PC-3 (cell line): Measurements from ENCODE around the gene COL12A1. TPM values are rescaled to one million over a fixed set of nuclear protein-coding genes. Genes with fewer than 3 reads are reported as not detected.

Experiments
- ATAC-seq: fragments of 200-7000 bp; cut with Tn5 transposase; 2 replicates; pipeline ENCODE4 v1.9.1; 2020; ENCODE audit warnings: mild to moderate bottlenecking, moderate library complexity
- BruUV-seq: library from RNA; stranded (reverse); fragments of 400-500 nt; replicated peaks from 2 replicates; lab custom pipeline; 2021; lab: Mats Ljungman, UMichigan
- CTCF ChIA-PET: fragments of 300-600 bp; sonication (Branson Sonifier 250); formaldehyde crosslinking; loops from one replicate; lab custom pipeline; 2022; ENCODE audit warnings: antibody characterized with exemption; lab: Charles Lee
- POLR2A ChIA-PET: fragments of 300-600 bp; sonication (Branson Sonifier 250); formaldehyde crosslinking; loops from one replicate; lab custom pipeline; 2022; ENCODE audit warnings: antibody characterized with exemption; ENCODE audit not compliant: unreplicated experiment; lab: Charles Lee
- DNase-seq: peaks from one replicate; pipeline ENCODE4 v3.0.0-alpha.2; 2015
- H2AFZ ChIP-seq: fragments of 300-600 bp; sonication (generic); 2 replicates; pipeline ENCODE4 v1.6.0; 2016; ENCODE audit warnings: antibody characterized with exemption, low read length
- H3F3A ChIP-seq: fragments of 300-600 bp; sonication (generic); one replicate; pipeline ENCODE4 v1.6.0; 2017; ENCODE audit warnings: antibody characterized with exemption, low read length, control low read depth, mild to moderate bottlenecking; ENCODE audit not compliant: unreplicated experiment
- H3K27ac ChIP-seq: fragments of 300-600 bp; sonication (generic); 2 replicates; pipeline ENCODE4 v1.5.1; 2016; ENCODE audit warnings: mild to moderate bottlenecking, low read length
- H3K27me3 ChIP-seq: fragments of 300-600 bp; sonication (generic); 2 replicates; pipeline ENCODE4 v1.6.1; 2016; ENCODE audit warnings: low read length, mixed read lengths
- H3K36me3 ChIP-seq: fragments of 300-600 bp; sonication (generic); 2 replicates; pipeline ENCODE4 v1.6.1; 2016; ENCODE audit warnings: low read depth, mixed run types, low read length, mixed read lengths
- H3K4me1 ChIP-seq: fragments of 300-600 bp; sonication (generic); 2 replicates; pipeline ENCODE4 v1.5.1; 2016; ENCODE audit warnings: low read length; ENCODE audit not compliant: insufficient read depth
- H3K4me2 ChIP-seq: fragments of 300-600 bp; sonication (generic); 2 replicates; pipeline ENCODE4 v1.6.0; 2016; ENCODE audit warnings: low read length
- H3K4me3 ChIP-seq: fragments of 300-600 bp; sonication (generic); 2 replicates; pipeline ENCODE4 v1.5.1; 2016; ENCODE audit warnings: mild to moderate bottlenecking, low read length, mixed read lengths
- H3K79me2 ChIP-seq: fragments of 300-600 bp; sonication (generic); 2 replicates; pipeline ENCODE4 v1.6.1; 2017; ENCODE audit warnings: low read length, mixed read lengths
- H3K9ac ChIP-seq: fragments of 300-600 bp; sonication (generic); 2 replicates; pipeline ENCODE4 v1.6.0; 2016; ENCODE audit warnings: mild to moderate bottlenecking, low read length
- H3K9me2 ChIP-seq: fragments of 300-600 bp; sonication (generic); replicated peaks from 2 replicates; pipeline ENCODE4 v1.6.1; 2016; ENCODE audit warnings: mixed run types, low read length, mixed read lengths
- H3K9me3 ChIP-seq: fragments of 300-600 bp; sonication (generic); 2 replicates; pipeline ENCODE4 v1.6.1; 2016; ENCODE audit warnings: low read length, mixed read lengths
- H4K20me1 ChIP-seq: fragments of 300-600 bp; sonication (generic); 2 replicates; pipeline ENCODE4 v1.6.1; 2016; ENCODE audit warnings: low read length, mixed read lengths
- CTCF ChIP-seq: fragments of 300-600 bp; sonication (generic); conservative IDR thresholded peaks from 2 replicates; pipeline ENCODE4 v1.5.1; 2017; ENCODE audit warnings: antibody characterized with exemption, low read depth, mild to moderate bottlenecking, low read length
- EZH2 ChIP-seq: fragments of 300-600 bp; sonication (generic); IDR thresholded peaks from one replicate; pipeline ENCODE4 v1.6.1; 2017; ENCODE audit warnings: antibody characterized with exemption, mild to moderate bottlenecking, low read length; ENCODE audit not compliant: unreplicated experiment
- EZH2phosphoT487 ChIP-seq: fragments of 300-600 bp; sonication (generic); IDR thresholded peaks from 2 replicates; pipeline ENCODE4 v1.6.1; 2018; ENCODE audit warnings: mild to moderate bottlenecking, antibody characterized with exemption, low read length, borderline replicate concordance
- intact Hi-C: fragments of 100-400 bp; cut with micrococcal nuclease; formaldehyde crosslinking; loops from 2 replicates; pipeline ENCODE4 v1.9.0; 2023
- total RNA-seq: library from RNA; depleted of rRNA; stranded (reverse); fragments of >200 nt; gene quantifications from 2 replicates; pipeline ENCODE4 v1.2.3, GENCODE V29; 2014

Gene COL12A1
- total RNA-seq, 1 experiment from 2014 or later, result 24.2 TPM

DNA sequence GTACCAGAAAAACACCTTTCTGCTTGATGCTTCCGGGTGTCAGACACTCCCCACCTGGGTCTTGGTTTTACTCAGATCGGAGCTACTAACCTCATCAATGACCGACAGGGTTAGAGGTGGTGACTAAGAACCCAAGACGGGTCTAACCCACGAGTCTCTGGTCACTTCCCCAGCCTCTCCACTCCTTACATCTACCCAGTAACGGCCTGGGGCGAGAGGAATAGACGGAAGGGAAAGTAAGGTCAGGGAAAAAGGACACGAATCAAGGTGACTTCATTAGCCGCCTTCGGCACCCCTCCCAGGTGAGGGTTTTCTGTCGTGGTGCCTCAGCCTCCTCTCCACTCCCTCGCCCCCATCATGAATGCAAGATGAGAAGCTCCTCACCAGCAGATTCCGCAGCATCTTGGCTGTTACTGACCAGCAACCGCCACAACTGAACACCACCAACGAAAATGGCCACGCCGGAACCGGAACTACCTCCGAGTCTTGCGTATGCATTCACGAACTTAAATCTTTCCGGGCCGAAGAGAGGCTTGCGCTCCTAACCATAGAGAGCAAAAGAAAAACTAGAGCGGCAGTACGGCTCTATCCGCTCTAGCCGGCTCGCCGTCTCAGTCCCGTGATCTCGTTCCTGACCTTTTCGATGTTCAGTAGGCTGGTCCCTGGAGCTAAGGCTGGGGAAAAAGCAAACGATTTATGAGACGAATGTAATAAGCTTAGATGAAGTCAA lies 37.6 kb upstream of the COL12A1 start, which contains the start of gene COX7A2:
Gene COX7A2, minus strand, starts transcription at position 469 of the 730 bp plus-strand sequence. Its CDS starts 67 bp downstream, at position 402.
- TF ChIP-seq EZH2phosphoT487 (no peak), CTCF (no peak), EZH2 (no peak)

GRCh38 chr6:75236630-75237029 lies 30.8 kb upstream of the COL12A1 start:
- H3K27me3 ChIP-seq, result no peaks in the 10 kb centered on the region
- no peak overlapping the region for H3K4me3 ChIP-seq
- no TSS peak for BruUV-seq
- intact Hi-C loops, result no loop called here
- H3K27ac ChIP-seq, result no peak overlapping the region
- H3K9ac ChIP-seq, result no peak overlapping the region
- 0 out of 2 replicates have a peak, but pooled peaks cover 5% of the 10 kb centered on the region for H4K20me1 ChIP-seq
- ATAC-seq, result no peak
- no peaks in the 10 kb centered on the region for H3F3A ChIP-seq
- H2AFZ ChIP-seq, result no peak overlapping the region
- H3K36me3 ChIP-seq, result peaks cover 25% of the 10 kb centered on the region
- H3K9me3 ChIP-seq, result no peaks in the 10 kb centered on the region
- ChIA-PET POLR2A (no interaction called here), CTCF (no interaction called here)
- no peak overlapping the region for H3K4me2 ChIP-seq
- H3K9me2 ChIP-seq, result no peaks in the 10 kb centered on the region
- peaks cover 8% of the 10 kb centered on the region; the same call in 1 of the 2 replicates for H3K4me1 ChIP-seq
- peaks cover 18% of the 10 kb centered on the region for H3K79me2 ChIP-seq
- no peak for DNase-seq
- TF ChIP-seq CTCF (no peak), EZH2 (no peak), EZH2phosphoT487 (no peak)

More for the DNA sequence above, 37.6 kb upstream of the COL12A1 start, which contains the start of gene COX7A2:
- H3K9me2 ChIP-seq, result no peaks in the 10 kb centered on the region
- H4K20me1 ChIP-seq, result 0 out of 2 replicates have a peak, but pooled peaks cover 5% of the 10 kb centered on the region
- peaks cover 14% of the 10 kb centered on the region for H3K36me3 ChIP-seq
- H3K9ac ChIP-seq, result peak within 1 kb of the TSS; percentile 95
- peak within 1 kb of the TSS; percentile 89 for H3K27ac ChIP-seq
- H2AFZ ChIP-seq, result peak within 1 kb of the TSS; percentile 95
- H3K27me3 ChIP-seq, result no peaks in the 10 kb centered on the region
- peak; percentile 94 for DNase-seq
- BruUV-seq, result TSS peak; percentile 78
- peaks cover 37% of the 10 kb centered on the region for H3K79me2 ChIP-seq
- no peaks in the 10 kb centered on the region for H3K9me3 ChIP-seq
- ChIA-PET POLR2A (interaction anchor here (1.4 kb wide), 1 partner anchor 41 kb away, joined by 4 read pairs; the partner anchor contains the start of gene TMEM30A), CTCF (interaction anchor here (0.8 kb wide), 1 partner anchor 359 kb away, joined by 3 read pairs; no protein-coding TSS in a partner anchor)
- H3K4me2 ChIP-seq, result peak within 1 kb of the TSS; percentile 91
- intact Hi-C loops, result loop anchor here (5.0 kb wide), 1 partner anchor 39 kb away; the partner anchor contains the start of gene TMEM30A
- peak; percentile 95 for ATAC-seq
- no peaks in the 10 kb centered on the region for H3F3A ChIP-seq
- H3K4me3 ChIP-seq, result peak within 1 kb of the TSS; percentile 95
- peaks cover 8% of the 10 kb centered on the region; the same call in 1 of the 2 replicates for H3K4me1 ChIP-seq
